Pons (tissue), 1 donor: ENCODE results near the gene ZNF44.

ENCODE experiments used
- DNase-seq: peaks from one replicate; pipeline ENCODE4 v3.0.0-alpha.2; 2016; ENCODE audit warnings: low spot score

Gene ZNF44

DNA sequence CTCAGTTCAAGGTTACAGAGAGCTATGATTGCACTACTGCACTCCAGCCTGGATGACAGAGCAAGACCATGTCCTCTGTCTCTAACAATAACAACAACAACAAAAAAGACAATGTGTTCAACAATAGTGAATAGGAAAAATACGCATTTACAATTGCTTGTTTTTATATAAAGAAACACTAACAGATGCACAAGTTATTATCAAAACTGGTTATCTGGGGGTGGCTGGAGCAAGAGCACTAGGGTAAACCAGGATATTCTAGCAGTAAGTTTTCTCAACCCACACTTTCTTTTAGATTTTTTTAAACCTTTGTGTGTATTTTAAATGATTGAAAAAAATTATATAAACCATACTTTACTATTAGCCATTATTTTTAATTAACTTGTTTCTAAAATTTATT, 33.1 kb downstream of the ZNF44 start:
- no peak for DNase-seq

DNA sequence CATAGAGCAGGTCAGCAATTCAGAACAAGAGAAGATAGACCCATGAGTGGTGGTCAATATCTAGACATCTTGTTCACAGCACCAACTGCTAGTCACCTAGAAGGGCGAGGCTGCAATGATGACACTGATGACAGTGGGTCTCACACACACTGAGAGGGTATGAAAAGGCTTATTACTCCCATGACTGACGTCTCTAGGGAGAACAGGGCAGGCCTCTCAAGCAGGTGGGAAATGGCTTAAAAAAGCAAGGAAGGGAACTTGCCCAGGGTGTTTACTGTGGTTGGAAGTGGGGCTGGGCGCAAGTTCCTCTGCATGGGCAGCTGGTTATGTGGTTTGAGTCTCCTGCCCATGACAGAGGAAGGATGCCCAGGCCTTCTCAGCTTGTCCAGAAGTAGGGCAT, 33.8 kb downstream of the ZNF44 start:
- DNase-seq: no peak

DNA sequence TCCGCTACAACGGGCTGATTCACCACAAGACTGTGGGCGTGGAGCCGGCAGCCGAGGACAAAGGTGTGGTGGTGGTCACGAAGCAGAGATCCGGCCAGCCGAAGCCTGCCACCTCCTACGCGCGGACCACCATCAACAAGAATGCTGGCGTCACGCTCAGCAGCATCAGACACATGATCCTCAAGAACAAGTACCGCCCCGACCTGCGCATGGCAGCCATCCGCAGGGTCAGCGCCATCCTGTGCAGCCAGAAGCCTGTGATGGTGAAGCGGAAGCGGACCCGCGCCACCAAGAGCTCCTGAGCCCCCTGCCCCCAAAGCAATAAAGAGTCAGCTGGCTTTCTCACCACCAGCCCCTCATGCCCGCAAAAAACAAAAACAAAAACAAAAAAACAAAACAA, 34.4 kb downstream of the ZNF44 start:
- no peak for DNase-seq

DNA sequence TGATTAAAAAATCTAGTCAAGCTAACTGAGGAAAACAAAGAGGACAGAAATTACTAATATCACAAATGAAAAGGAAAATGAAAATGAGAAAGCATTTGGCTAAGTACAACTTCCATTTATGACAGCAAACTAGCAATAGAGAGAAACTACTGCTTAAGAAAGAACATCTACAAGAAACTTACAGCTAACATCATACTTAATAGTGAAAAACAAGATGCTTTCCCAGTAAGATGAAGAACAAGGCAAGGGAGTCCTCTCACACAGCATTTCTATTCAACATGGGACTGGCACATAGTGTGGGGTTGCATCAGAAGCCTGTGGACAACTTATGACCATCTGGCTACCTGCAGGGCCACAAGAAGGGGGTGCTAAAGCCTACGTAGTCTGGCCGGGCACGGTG, 39.3 kb downstream of the ZNF44 start:
- DNase-seq: no peak

DNA sequence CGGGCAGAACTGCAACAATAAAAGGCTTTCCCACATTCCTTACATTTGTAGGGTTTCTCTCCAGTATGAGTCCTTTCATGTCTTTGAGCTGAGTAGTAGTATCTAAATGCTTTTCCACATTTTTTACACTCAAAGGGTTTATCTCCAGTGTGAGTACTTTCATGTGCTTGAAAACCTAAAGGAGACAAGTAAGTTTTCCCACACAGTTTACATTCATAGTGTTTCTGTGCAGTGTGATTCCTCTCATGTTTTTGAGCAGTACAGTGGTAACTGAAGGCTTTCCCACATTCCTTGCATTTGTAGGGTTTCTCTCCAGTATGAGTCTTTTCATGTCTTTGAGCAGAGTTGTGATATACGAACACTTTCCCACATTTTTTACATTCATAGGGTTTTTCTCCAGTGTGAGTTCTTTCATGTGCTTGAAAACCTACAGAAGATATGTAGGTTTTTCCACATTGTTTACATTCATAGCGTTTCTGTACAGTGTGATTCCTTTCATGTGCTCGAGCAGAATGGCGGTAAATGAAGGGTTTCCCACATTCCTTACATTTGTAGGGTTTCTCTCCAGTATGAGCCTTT, 47.0 kb downstream of the ZNF44 start:
- no peak for DNase-seq

DNA sequence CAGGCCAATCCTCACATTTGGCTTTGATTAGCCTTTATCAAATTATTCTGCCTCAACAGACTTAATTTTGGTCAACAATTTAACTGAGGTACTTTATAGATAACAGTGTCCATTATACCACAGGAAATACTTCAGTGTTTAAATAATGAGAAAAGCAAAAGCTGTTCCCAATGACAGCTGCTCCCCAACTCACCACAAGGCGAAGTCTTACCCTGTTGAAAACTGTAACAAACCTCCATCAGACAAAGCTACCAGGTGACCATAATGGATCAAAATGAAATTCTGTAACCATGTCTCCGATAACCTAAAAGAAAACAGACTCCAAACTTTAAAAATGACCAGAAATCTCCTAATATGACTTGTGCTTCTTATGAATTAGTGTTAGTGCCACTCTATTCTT, 50.3 kb downstream of the ZNF44 start:
- DNase-seq: no peak

DNA sequence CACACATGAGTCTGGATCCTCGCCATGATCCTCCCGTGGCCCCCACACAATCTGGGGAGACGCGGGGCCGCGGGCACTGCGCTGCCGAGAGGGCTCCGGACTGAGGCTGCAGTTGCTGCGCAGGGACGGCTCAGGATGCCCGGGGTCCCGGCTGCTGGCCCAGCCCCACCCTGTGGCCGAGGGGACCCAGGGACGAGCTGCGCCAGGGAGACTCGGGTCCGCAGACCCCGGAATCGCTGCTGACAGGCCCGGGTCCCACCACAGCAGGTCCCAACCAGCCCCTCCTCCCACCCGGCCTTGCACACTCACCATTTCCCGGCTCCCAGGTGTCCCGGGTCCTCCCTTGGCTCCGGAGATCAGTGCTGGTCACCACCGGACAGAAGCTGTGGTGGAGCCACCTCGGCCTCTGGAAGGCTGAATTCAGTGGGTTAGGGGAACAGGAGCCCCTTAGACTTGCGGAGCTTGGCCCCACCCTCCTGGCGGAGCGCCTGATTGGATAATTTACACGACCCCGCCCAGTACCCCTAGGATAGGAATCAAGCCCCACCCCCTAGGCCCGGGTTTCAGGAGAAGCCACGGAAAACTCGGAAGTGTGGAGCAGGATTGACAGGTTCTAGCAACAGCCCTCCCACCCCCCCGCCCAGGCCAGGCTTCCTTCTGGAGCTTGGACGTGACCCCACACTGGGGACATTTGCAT, 57.4 kb downstream of the ZNF44 start:
- DNase-seq: no peak

DNA sequence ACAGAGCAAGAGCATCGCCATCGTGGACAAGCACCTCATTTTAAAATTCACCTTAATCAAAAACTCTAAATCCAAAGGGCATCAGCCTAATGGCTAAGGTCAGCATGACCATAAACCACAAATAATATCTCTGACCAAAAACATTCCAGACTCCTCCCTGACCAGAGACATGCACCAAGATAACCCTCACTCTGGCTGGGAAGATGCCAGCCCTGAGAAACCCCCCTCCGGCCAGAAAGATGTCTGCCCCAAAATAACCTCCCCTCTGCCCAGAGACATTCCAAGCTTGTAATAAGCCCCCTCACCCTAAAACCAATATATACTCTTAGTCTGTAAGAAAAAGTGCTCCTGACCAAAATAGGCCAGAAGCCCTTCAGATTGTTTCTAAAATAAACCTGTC, 61.7 kb downstream of the ZNF44 start:
- no peak for DNase-seq

DNA sequence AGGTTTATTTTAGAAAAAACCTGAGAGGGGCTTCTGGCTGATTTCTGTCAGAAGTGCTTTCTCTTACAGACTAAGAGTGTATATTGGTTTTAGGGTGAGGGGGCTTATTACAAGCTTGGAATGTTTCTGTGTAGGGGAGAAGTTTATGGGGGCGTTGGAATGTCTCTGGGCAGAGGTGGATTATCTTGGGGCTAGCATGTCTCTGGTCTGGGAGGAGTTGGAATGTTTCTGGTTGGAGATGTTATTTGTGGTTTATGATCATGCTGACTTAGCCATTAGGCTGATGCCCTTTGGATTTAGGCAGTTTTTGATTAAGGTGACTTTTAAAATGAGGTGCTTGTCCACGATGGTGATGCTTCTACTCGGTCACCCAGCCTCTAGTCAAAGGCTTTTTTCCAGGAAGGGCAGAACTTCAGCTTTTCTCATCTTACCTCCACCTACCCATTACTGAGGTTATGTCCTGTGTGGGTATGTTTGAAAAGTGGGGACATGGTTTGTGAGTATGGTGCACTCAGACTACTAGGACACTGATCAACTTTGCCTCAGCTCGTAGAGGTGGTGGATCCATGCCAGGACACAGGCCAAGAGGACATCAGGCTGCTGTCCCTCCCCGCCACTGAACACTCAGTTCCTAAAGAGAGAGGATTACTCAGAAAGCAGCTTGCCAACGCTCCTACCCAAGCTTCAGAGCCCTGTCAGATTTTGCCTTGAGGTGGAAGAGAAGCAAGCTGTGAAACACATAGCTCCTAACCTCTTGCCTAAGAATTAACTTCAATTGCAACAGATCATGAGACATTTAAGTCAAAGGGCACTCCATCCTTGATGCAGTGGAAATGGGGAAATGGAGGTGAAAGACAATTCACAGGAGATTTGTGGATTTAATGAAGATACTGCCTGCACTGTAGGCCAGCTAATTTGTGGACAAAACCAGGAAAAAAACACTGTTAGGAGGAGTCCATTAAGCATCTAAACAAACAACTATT, 63.6 kb downstream of the ZNF44 start:
- DNase-seq: no peak

DNA sequence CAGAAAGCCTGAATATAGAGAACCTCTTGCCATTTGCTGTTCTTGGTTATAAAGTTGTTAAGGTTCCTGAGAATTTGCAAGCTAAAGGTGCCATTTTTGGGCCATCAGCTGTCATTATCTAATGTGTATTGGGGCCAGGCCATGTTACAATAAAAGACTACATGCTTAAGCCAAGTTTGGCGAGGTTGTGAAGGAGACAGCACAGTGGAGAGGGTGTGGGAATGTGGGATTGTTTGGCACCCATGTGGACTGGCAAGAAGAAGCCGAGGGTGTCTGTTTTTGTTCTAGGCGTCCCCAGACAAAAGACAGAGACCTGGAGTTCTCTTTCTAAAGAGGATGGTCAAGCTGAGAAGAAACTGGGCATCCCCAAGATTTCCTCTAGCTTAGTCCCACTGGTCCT, 64.7 kb downstream of the ZNF44 start:
- DNase-seq: no peak

DNA sequence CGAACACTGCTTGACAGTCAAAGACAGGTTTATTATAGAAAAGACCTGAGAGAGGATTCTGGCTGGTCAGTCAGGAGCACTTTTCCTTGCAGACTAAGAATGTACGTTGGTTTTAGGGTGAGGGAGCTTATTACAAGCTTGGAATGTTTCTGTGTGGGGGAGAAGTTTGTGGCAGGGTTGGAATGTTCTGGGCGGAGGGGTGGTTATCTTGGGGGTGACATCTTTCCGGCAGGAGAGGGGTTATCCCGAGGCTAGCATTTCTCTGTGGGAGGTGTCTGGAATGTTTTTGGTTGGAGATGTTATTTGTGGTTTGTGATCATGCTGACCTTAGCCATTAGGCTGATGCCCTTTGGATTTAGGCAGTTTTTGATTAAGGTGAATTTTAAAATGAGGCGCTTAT, 70.0 kb downstream of the ZNF44 start:
- DNase-seq: no peak

DNA sequence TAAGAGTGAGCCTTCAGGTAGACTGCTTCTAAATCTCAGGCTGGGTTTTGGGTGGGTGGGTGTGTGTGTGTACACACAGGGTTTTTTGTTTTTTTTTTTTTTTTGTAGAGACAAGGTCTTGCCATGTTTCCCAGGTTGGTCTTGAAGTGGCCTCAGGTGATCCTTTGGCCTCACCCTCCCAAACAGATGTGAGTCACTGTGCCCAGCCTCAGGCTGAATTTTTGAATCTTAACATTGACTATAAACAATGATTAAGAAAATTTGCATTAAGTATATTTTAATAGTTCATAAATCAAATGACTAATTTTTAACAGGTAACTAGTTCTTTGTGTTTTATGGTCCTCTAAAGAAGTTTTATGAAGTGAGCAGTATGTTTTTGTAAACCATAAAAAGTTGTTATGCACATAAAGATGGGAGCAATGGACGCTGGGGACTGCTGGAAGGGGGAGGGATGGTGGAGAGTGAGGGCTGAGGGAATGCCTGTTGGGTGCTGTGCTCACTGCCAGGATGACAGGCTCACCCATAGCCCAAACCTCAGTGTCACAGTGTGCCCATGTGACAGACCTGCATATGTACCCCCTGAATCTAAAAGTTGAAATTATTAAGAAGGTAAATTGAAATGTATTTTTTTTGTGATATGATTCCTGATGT, 71.6 kb downstream of the ZNF44 start:
- no peak for DNase-seq
